Epithelial cell of prostate (primary cell): ENCODE measurements around the gene UVSSA.

Experiments
- DNase-seq: peaks from one replicate; pipeline ENCODE4 v3.0.0-alpha.2; 2011; ENCODE audit warnings: low read depth, low spot score
- H3K27ac ChIP-seq: fragments of 450-650 bp; 2 replicates; pipeline ENCODE4 v1.5.1; 2017; ENCODE audit warnings: mild to moderate bottlenecking

UVSSA gene

DNA sequence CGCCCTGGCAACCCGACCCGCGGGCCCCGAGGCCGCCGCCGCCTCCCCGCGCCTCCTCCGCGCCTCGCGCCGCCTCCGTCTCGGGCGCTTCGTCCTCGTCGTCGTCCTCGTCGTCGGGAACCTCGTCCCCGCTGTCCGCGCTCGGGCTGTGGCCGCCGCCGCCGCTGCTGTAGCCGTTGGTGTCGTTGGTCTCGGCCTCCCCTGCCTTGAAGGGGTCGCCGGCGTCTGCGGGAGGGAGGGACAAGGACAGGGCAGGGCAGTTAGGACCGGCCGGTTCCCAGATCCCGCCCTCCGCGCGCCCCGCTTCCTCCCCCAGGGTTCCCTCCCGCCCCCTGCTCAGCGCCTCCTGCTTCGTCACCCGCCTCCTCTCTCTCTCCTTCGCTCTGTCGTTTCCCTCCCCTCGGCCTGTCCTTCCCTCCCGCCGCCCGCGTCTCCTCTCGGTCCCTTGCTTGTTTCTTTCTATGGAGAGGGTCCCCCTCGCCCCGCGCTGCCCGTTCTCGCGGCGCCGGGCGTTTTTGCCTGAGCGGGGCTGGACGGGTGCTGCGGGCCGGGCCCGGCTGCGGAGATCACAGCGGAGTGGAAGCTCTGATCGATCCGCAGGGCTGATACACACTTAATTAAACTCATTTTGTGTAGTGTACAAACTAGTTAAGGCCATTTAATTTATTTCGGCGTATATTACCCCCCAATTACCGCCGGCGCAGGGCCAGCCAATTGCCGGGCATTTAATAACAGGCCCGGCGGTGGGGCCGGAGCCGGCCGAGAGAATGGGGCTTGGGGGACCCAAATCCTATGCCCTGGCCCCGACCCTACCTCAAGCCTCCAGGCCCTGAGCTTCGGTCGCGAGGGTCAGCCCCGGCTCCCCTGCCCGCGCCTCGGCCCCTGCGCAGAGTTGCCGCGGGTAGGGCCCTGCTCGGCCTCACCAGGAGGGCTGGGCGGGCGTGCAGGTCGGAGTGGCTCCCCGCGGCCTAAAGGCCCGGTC lies 56.9 kb downstream of the UVSSA start:
- no peak for DNase-seq
- no peak overlapping the region for H3K27ac ChIP-seq

DNA sequence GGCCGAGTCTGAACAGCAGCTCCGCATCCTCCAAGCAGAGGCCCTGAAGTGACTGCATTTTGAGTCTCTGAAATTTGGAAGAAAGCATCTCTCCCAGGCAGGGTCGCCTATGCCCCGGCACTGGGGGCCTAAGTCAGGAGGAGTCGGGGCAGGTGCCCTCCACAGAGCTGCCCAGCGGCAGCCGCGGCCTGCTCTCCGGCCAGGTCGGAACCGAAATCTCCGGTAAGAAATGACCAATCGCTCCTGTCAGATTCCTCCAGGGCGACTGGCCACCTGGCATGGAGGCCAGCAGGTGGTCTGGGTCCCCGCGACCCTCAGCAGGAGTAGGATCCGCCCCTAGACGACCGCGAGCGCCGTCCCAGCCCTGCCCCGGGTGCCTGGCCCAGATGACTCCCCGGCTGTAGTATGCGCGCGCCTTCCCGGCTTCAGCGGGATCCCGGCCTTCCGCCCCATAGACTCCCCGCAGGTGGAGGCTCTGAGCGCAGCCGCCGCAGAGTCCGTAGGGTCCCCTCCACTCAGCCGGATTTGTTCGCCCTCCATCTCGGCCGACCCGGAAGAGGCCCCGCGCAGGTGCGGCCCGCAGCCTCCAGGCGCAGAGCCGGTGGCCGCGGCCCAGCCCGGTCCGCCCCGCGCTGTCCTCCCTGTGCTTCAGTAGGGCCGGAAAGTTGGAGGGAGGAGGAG lies 57.7 kb downstream of the UVSSA start:
- DNase-seq, result no peak
- H3K27ac ChIP-seq, result no peak overlapping the region

DNA sequence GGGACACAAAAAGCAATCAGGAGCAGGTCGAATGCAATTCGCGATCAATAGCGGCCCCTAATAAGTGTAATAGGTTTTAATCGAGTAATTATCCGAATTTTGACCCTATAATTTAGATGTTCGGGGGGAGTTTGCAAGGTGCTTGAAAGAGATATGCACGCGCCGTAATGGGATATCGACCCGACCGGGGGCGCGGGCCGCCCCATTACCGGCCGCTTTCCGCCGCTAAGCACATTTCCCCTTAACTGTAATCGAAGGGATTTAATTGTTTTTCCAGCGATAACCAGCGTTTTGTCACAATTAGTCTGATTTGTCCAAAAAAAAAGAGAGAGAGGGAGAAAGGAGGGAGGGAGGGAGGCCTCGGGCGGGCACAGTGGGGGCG lies 58.2 kb downstream of the UVSSA start:
- H3K27ac ChIP-seq, result no peak overlapping the region
- DNase-seq, result no peak

DNA sequence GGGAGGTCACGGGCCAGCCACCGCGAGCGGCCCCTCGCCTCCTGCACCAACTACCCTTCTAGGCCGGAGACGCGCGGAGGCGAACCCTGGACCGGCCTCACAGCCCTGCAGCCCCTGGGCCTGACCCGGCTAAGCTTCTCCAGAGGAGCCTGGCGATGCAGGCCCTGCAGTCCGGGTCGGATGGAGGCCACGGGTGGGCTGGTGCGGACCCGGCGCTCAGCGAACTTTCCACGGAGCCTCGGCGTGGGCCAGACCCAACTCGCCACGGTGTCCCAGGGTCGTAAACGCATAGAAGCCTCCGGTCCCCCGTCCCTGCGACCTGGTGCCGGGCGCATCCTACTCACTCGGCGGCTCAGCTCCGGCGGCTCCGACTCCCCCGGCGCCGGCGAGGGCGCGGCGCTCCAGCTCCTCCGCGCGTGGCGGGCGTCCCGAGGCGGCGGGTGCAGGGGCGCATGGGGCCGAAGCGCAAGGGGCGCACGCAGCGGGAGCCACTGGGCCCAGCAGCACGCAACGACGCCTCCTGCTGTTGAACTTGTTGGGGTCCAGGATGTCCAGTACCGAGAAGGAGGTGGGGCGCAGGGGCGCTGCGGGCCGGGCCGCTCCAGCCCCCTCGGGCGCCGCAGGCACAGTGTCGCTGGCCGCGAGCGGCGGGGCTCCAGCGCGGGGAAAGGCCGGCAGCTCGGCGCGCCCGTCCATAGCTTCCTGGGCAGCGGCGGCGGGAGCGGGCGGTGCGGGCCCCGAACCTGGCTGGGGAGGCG lies 58.8 kb downstream of the UVSSA start:
- no peak overlapping the region for H3K27ac ChIP-seq
- no peak for DNase-seq

DNA sequence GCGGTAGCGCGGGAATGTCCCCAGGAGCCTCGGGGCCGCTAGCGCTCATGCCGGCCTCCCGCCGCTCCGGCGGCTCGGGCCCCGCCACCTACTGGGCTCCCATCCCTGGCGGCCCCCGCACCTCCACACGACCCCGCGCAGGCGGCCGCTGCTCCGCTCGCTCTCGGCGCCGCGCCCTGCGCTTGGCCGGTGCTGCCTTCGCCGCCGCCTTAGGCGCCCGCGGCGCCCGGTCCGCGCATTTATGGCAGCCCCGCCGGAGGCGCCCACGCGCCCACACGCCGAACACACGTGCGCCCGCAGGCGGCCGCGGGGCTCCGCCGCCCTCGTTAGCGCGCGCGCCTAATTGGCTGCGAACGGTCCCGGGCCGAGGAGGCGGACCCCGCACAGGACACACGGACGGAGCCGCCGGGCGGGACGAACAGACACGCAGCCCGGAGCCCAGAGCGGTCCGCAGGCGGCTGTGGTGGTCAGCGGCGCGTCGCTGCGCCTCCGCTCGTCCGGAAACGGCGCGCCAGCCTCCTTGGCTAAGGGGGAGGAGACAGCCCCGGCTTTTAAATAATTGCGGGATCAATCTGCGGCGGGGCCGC lies 59.5 kb downstream of the UVSSA start, which contains the start of gene NKX1-1:
Gene NKX1-1 (minus strand): TSS at position 49 of the 587 bp plus-strand sequence. CDS start 0 bp downstream, at position 49.
- H3K27ac ChIP-seq, result no peak within 1 kb of the TSS
- DNase-seq, result no peak

DNA sequence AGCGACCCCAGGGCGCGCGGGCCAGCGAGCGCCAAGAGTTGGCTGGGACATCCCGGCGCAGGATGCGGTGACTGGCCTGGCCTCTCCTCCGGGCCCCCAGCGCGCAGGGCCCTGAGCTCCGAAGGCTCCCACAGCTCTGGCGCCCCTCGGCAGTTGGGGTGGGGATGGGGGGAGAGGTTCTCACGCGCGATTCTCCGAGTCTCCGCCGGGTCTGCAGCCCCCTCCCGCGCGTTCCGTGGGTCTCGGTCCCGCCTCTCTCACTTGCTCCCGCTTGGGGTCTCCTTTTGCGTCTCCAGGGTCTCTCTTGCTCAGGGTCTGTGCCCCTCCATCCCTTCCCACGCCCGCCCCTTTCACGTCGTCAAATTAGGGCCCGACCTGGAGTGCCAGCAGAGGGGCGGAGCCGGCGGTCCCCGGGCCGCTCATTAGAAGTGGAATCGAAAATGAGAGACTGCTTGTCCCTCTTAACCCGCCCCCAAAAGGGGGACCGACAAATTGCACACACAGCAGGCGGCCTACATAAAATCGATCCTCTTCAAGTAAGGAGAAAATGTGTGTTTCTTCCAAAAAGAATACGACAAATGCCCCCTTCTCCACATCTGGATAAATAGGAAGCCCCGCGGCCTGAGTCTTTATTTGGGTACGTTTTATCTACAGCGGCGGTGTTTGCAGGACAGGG lies 60.1 kb downstream of the UVSSA start:
- no peak overlapping the region for H3K27ac ChIP-seq
- DNase-seq, result no peak

DNA sequence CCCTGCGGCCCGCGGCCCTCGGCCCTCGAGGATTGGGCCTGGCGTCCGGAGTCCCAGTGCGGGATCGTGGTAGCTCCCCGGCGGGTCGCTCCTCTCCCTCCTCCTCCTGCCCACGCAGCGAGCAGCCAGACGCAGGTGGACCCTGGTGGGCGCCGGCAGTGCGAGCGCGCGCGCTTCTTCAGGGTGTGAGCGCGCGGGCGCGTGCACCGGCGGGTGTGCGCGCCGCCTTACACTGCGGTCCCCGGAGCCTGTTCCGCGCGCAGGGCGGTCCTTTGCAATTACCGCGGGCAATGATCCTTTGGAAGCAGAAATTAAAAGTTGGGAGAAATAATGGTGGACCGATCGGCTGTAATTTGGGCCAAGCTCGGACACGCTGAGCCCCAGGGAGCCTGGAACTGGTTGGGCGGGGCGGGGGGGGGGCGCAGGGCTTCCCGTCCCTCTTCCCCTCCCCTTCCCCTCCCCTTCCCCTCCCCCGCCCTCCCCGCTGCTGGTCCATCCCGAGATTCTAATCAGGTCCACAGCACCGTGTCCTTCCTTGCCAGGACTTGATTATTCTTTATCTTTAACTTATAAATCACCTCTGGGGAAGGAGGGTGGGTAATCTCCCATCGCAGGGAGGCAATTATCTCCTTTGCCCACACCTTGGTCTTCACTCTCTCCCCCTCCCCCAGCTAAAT lies 60.8 kb downstream of the UVSSA start:
- DNase-seq, result no peak
- no peak overlapping the region for H3K27ac ChIP-seq

DNA sequence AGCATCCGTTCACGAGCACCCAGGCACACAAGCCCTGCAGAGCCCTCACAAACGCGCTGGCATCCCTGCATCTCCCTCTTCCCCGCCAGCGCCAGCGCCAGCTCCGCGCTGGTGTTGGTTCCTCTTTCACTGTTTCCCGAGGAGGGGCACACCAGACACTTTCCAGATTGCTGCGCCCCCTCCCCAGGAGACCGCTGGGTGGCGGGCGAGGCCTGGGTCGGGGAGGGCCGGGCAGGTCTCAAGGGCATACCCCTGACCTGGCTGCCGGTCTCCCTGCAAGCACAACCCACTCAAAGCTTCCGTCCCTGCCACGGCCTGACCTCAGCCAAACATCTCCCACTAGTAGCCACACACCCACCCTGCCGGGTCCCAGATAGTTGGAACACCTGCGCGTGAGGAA lies 61.4 kb downstream of the UVSSA start:
- no peak for DNase-seq
- no peak overlapping the region for H3K27ac ChIP-seq

DNA sequence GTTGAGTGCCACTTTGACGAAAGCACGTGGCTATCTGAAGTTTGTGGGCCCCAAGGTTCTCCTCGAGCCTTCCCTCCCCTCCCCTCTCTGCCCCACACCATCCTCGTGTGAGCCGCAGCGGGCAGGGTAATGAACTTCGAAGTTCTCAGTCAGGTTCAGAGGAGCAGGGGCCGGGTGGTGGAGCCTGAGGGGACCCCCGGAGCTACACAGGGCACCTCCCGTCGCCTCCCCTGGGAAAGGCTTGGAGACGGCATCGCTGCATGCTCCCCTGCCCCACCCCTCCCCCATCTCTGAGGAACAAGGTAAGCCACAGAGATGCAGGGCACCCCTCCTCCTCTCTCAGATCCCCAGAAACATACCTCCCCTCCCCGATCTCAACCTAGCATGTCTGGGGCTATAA lies 62.1 kb downstream of the UVSSA start:
- no peak for DNase-seq
- H3K27ac ChIP-seq, result no peak overlapping the region

DNA sequence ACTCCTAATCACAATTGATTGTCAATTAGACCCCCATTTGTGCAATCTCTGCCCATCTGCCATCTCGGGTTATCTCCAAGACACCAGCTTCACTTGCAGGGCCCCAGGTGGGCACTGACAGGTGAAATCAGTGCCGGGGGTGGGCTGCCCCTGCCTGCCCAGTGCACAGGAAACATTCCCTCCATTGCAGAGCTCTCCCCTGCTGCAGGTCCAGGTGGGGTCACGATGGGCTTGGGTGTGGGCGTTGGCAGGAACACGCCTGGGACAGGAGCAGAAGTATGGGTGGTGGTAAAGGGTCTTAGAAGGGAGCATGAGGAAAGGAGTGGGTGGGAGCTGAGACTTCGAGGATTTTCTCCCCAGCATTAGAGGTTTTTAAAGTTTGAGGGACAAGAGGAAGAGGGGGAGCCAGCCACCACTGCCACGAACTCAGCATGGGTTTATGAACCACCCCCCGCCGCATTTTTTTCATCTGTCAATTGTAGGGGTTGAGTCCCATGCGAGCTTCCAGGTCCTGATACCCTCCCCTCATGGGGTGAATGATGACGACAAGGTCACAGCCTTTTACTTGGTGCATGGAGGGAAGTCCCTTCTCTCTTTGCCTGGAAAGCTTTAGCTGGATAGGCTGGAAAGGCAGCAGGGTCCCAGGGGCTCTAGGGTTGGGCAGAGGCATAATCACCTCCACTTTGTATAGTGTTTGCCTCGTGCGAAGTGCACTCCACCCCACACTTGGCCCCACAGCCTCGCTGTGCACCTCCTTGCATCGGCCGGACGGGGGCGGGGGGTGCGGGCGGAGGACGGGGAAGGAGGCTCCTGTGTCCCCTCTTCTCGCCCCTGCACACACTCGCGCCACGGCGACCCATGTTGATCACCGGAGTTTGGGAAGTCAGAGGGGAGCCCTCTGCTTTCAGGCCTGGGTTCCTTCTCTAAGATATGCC lies 62.8 kb downstream of the UVSSA start:
- no peak for DNase-seq
- no peak overlapping the region for H3K27ac ChIP-seq

DNA sequence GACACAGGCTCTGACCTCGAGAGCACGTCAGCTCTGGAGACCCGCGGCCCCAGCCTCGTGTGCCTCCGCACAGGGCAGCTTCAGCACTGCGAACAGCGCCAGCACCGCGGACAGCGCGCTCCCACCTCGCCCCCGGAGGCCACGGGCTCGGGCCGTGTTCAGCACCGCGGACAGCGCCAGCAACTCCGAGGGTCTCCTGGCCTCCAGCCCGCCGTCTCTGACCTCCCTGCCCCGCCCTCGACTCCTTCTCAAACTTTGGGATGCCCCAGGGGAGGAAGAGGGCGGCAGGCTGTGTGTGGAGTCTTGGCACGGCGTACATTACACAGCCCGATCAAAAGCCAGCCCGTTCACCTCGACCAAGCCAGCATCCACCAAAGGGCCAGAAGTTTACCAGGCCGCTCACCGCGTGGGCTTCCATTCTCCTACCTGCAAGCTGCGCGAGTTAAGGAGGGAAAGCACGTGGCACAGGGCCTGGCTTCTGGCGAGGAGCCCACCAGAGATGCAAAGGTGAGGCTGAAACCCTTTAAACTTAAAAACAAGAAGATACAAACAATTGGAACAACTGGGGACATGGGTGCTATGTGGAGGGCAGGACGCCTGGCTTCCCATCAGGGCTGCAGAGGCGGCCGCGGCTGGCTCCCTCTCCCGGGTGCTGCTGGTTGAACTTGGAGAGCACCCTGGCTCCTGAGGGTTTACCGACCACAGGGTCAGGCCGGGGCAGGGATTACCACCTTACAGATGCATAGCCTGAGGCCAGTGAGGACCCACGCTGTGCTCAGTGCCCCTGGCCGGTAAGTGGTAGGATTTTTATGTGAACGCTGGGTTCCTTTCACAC lies 63.7 kb downstream of the UVSSA start:
- no peak for DNase-seq
- H3K27ac ChIP-seq, result no peak overlapping the region

DNA sequence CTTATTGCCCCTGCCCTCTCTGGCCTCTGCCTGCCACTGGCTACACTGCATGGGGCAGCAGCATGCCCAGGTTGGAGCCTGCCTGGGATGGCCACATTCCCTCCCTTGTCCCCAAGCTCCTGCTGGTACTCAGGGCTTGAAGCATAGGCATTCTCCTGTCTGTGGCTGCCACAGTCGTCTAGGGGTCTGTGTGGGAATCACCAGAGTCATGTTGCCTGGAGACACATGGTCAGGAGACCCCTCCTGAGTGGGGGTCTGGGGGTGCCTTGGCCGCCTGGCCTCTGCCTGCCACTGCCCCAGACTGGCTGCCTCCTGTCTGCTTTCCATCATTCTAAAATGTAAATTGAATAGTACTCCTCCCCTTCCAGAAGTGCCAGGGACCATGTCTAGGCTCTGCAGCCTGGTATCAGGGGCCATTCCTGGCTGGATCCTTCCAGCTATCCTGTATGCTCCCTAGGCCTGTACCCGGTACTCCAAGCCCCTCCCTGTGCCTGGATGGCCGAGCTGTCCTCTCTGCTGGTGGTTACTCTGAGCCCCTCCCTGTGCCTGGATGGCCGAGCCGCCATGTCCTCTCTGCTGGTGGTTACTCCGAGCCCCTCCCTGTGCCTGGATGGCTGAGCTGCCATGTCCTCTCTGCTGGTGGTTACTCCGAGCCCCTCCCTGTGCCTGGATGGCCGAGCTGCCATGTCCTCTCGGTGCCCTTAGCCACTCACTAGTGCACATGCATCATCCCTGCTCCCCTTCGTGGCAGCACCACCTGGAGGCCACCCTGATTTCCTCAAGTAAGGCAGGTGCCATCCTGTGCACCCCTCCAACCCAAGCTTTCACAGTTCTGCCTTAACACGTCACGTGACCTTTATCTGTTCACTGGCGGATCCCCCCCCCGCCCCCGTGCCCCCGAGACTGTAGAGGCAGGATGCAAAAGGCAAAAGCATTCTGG lies 64.7 kb downstream of the UVSSA start:
- H3K27ac ChIP-seq, result no peak overlapping the region
- DNase-seq, result no peak

DNA sequence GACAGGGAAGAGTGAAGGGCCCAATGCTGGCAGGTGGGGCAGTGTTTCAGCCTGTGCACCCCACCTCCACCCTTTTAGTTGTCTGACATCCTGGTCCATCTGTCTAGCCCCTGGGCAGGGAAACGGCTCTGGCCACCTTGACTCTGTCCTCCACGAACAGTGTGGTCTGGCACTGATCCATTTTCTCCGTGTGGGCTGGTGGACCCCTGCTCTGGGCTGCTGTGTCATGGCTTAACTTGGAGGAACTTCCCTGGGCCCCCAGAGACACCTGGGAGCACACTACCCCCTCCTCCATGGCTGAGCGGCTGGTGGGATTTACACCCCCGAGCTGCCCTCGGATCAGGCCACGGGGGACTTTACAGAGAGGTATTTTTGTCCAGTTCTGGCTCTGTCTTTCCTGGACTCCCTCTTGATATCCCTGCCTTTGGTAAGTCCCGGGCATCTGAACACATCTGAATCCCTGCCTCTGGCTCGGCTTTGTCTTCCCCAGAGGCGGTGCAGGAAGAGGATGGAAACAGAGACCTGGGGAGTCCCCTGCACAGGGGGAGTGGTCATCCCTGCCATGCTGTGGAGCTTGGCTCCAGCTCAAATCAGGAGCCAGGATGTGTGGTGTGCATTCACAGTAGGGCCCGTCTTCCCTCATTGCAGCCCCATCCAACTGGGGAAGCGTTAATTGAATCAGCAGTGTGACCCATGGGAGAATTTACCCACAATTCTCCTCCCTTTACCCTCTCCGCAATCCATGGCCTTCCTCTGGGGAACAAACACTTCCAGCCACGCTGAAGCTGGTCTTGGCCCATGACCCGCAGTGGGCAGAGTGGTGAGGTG lies 65.6 kb downstream of the UVSSA start:
- H3K27ac ChIP-seq, result no peak overlapping the region
- DNase-seq, result no peak

DNA sequence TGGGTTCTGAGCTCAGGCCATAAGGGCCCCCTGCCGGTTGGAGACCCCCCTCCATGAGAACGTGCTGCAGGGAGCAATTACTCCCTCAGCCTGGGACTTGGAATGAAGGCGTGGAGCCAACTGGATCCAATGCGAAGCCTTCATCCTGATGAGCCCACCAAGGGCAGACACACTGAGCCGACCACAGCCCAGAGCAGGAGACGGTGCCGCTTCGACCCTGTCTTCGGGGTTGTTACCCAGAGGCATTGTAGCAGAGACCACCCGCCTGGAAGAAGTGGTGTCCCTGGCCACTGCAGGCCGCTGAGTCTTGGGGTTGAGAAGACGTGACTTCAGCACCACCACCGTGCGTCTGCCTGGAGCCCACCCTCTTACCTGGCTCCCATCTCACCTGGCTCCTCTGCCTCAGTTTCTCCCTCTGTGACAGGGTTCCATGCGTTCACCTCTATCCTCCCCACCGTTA lies 66.2 kb downstream of the UVSSA start:
- no peak for DNase-seq
- no peak overlapping the region for H3K27ac ChIP-seq

DNA sequence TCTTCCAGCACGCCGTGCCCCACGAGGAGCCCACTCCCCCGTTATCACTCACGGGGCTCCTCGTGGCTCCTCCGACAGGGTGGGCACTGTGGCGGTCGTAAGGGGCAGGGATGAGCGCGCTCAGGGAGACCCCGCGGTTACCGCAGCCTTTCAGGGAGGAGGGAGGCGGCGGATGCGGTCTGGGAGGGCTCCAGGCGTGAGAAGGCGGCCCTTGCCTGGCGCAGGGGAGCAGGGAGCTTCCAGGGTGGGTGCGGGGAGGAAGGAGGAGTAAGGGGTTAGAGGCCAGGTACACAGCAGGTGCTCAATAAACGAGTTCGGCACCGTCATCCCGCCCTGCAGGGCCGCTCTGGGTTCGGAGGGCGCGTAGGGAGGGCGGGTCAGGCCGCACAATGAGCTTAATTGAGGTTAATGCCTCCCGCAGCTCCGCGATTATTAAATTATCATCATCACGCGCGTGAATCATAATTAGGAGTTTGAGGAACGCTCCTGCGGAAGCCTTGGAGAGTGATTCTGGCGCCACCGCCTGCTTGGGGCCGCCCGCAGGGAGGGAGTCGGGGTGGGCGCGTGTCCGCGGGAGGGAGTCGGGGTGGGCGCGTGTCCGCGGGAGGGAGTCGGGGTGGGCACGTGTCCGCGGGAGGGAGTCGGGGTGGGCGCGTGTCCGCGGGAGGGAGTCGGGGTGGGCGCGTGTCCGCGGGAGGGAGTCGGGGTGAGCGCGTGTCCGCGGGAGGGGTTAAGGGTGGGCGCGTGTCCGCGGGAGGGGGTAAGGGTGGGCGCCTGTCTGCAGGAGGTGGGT lies 66.9 kb downstream of the UVSSA start:
- no peak overlapping the region for H3K27ac ChIP-seq
- no peak for DNase-seq
